Measurements from ENCODE around the gene SH3RF3.

- TF ChIP-seq POLR2A (IDR thresholded peaks at IDR 0.05; ENCODE audit: borderline replicate concordance, extremely low read depth, insufficient read depth, insufficient read length), result no peak
- TF ChIP-seq JUND (IDR thresholded peaks at IDR 0.05), result no peak
- no peak for TF ChIP-seq MAX (IDR thresholded peaks at IDR 0.05)
- TF ChIP-seq CTCF (IDR thresholded peaks at IDR 0.05 in 2 of 3, conservative IDR thresholded peaks at IDR 0.05 in 1 of 3; ENCODE audit: borderline replicate concordance in 1 of 3, insufficient read depth in 1 of 3, low read depth in 2 of 3, low read length in 2 of 3), result no peak
- no peak for TF ChIP-seq ATF3 (IDR thresholded peaks at IDR 0.05)
- no peak for TF ChIP-seq REST (IDR thresholded peaks at IDR 0.05; ENCODE audit: low read depth)
- no peak for TF ChIP-seq EZH2phosphoT487 (IDR thresholded peaks at IDR 0.05; ENCODE audit: borderline replicate concordance)
- no peak for TF ChIP-seq RAD21 (IDR thresholded peaks at IDR 0.05; ENCODE audit: low read depth)
- no peak for TF ChIP-seq POLR2AphosphoS5 (IDR thresholded peaks at IDR 0.05; ENCODE audit: low read depth, low read length)
- TF ChIP-seq ZNF274 (IDR thresholded peaks at IDR 0.05; ENCODE audit: low read depth, low read length), result no peak
- TF ChIP-seq SRF (IDR thresholded peaks at IDR 0.05; ENCODE audit: low read depth), result no peak
- TF ChIP-seq SIN3A (IDR thresholded peaks at IDR 0.05; ENCODE audit: low read depth), result no peak
Observed at GRCh38 chr2:109347626-109348025, 218.6 kb downstream of the SH3RF3 start.

Measured in HCT116 (cell line).